Adipocyte (in vitro differentiated cells): ENCODE results near the gene PTPRN2.

Source experiments
- DNase-seq: peaks from one replicate; pipeline ENCODE4 v3.0.0-alpha.2; 2015; ENCODE audit warnings: low read depth
- H3K27me3 ChIP-seq: replicated peaks from 2 replicates; pipeline ENCODE4 v1.7.0; 2013; ENCODE audit warnings: mild to moderate bottlenecking, low read length, moderate library complexity; ENCODE audit not compliant: control insufficient read depth, insufficient read depth
- H3K36me3 ChIP-seq: 2 replicates; pipeline ENCODE4 v1.7.0; 2013; ENCODE audit warnings: low read length, mild to moderate bottlenecking, moderate library complexity; ENCODE audit not compliant: control insufficient read depth, insufficient read depth, severe bottlenecking
- H3K4me1 ChIP-seq: 2 replicates; pipeline ENCODE4 v1.7.0; 2013; ENCODE audit warnings: mild to moderate bottlenecking, low read length, moderate library complexity; ENCODE audit not compliant: control insufficient read depth, insufficient read depth
- H3K4me3 ChIP-seq: 2 replicates; pipeline ENCODE4 v1.7.0; 2013; ENCODE audit warnings: mild to moderate bottlenecking, low read length, moderate library complexity
- H3K9ac ChIP-seq: 2 replicates; pipeline ENCODE4 v1.7.0; 2013; ENCODE audit warnings: mild to moderate bottlenecking, low read length, moderate library complexity
- H3K9me3 ChIP-seq: 2 replicates; pipeline ENCODE4 v1.7.0; 2013; ENCODE audit warnings: mild to moderate bottlenecking, low read length, moderate library complexity; ENCODE audit not compliant: control insufficient read depth

The PTPRN2 gene

DNA sequence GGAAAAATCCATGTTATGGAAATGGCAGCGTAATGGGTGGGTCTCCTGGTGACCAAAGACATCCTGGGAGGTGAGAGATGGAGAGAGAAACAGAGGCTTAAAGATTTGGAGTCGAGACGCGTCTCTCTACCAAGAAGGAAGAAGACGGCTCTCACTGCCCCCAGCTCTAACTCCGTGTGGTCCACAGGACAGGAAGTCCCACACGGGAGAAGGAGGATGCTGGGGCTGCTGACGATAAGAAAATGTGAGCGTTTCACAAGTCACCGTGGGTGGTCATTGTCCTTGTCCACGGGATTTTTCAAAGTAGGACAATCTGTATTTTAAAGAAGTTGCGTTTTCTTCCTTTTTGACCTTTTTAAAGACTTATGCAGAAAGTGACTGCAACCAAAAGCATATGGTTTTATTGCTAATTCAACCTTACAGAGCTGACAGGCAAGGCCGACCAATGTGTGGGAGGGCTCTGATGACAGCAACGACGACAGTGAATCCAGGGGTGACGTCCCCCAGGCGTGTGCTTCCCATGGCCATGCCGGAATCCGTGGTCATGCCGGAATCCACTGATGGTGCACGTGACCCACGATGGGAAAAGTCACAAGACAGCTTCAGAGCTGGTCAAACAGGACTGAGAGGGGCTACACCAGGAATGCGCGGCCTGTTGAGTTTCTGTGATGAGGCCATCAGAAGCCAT, 341.2 kb downstream of the PTPRN2 start:
- no peak for DNase-seq
- Histone ChIP-seq H3K36me3 (no peaks in the 10 kb centered on the region), H3K9me3 (peaks cover 2% of the 10 kb centered on the region), H3K4me1 (no peaks in the 10 kb centered on the region), H3K27me3 (no peaks in the 10 kb centered on the region), H3K9ac (no peak overlapping the region), H3K4me3 (no peak overlapping the region)

DNA sequence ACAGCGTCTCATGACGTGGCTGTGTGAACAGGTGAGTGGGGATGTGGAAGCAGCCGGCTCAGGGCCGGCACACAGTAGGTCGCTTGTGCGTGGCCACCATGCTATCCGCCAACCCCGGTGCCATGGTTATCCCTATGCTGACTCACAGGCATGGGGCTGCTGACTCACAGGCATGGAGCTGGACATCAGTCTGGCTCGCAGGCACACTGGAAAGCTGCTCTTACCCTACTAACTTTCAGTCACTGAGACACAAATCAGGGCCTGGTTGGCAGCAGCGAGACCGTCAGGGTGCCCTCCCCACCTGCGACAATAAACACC, 341.9 kb downstream of the PTPRN2 start:
- H3K27me3 ChIP-seq = no peaks in the 10 kb centered on the region
- H3K36me3 ChIP-seq = no peaks in the 10 kb centered on the region
- peaks cover 2% of the 10 kb centered on the region for H3K9me3 ChIP-seq
- no peaks in the 10 kb centered on the region for H3K4me1 ChIP-seq
- no peak overlapping the region for H3K9ac ChIP-seq
- DNase-seq = no peak
- H3K4me3 ChIP-seq = no peak overlapping the region

DNA sequence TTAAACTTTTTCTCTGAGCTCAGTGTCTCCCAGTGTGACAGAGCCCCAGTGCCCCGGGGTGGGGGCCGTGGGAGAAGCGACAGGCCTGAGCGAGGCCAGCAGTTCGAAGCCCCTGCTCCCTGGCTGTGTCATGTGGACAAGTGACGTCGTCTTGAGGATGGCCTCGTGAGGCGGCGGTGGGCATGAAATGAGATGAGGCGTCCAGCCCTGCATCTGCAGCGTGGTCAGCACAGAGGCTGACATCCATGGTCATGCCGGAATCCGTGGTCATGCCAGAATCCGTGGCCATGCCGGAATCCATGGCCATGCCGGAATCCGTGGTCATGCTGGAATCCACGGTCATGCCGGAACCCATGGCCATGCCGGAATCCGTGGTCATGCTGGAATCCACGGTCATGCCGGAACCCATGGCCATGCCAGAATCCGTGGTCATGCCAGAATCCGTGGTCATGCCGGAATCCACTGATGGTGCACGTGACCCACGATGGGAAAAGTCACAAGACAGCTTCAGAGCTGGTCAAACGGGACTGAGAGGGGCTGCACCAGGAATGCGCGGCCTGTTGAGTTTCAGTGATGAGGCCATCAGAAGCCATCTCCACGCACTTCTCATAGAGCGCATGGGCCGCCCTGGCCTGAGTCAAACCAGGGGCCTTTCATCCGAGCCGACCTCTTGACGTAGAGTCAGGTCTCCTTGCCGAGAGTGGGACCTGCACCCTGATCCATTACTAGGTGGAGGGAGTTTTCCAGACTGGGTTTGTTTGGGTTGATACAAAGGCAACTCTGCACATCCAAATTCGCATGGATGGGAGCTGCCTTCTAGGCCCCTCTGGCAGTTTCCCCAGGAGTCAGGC, 342.5 kb downstream of the PTPRN2 start:
- no peaks in the 10 kb centered on the region for H3K27me3 ChIP-seq
- H3K36me3 ChIP-seq = no peaks in the 10 kb centered on the region
- no peak for DNase-seq
- H3K9ac ChIP-seq = no peak overlapping the region
- peaks cover 2% of the 10 kb centered on the region for H3K9me3 ChIP-seq
- H3K4me3 ChIP-seq = no peak overlapping the region
- no peaks in the 10 kb centered on the region for H3K4me1 ChIP-seq

DNA sequence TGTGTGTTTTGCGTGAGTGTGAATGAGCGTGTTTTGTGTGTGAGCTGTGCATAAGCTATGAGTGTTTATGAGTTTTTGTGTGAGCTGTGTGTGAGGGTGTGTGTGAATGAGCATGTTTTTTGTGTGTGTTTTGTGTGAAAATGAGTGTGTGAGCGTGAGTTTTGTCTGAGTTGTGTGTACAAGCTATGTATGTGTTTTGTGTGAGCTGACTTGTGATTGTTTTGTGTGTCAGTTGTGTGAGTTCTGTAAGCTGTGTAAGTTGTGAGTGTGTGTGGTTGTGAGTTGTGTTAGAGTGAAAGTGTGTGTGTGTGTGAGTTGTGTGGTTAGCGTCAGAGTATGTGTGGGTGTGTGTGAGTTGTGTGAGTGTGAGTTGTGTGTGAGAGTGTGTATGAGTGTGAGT, 343.2 kb downstream of the PTPRN2 start:
- Histone ChIP-seq H3K27me3 (no peaks in the 10 kb centered on the region), H3K9ac (no peak overlapping the region), H3K4me3 (no peak overlapping the region), H3K4me1 (no peaks in the 10 kb centered on the region), H3K36me3 (no peaks in the 10 kb centered on the region), H3K9me3 (peaks cover 2% of the 10 kb centered on the region)
- no peak for DNase-seq

DNA sequence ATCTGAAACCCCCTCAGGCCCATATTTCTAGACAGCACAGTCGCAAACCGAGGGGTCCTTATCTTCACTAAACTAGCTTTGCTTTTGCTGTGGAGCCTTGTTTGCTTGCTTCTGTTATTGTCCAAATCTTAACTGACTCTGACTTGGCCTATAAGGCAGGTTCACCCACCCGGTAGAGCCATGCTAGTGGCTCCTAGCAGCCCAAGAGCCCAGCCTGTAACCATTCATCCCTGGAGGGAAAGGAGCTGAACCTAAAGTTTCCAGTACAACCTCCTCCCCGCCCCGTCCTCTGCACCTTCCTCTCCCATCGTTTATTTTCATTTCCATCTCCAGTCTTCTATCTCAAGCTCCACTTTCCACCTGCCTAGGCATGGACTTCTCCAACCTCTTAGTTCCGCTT, 345.7 kb downstream of the PTPRN2 start:
- no peak overlapping the region for H3K4me3 ChIP-seq
- no peak for DNase-seq
- H3K4me1 ChIP-seq = no peaks in the 10 kb centered on the region
- H3K27me3 ChIP-seq = no peaks in the 10 kb centered on the region
- no peaks in the 10 kb centered on the region for H3K36me3 ChIP-seq
- H3K9ac ChIP-seq = no peak overlapping the region
- H3K9me3 ChIP-seq = peaks cover 2% of the 10 kb centered on the region

DNA sequence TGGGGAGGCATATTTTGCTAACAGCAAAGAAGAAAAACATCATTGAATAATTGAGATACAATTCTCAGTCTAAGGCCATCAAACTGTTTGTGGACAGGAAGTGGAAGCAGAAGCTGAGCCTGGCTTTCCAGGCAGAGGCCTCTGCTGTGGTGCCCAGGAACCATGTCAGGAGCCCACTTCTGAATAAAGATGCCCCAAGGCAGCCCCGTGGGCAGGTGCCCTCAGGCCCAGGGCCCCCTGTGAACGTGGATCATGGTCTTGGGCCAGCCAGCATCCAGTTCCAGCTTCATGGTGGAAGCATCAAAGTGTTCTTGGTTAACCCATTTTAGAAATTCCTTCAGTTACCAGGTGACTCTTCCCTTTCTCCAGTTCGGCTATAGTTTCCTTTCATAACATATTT, 346.8 kb downstream of the PTPRN2 start:
- H3K27me3 ChIP-seq = no peaks in the 10 kb centered on the region
- H3K9me3 ChIP-seq = peaks cover 2% of the 10 kb centered on the region
- H3K36me3 ChIP-seq = no peaks in the 10 kb centered on the region
- no peak overlapping the region for H3K9ac ChIP-seq
- no peak for DNase-seq
- H3K4me1 ChIP-seq = no peaks in the 10 kb centered on the region
- no peak overlapping the region for H3K4me3 ChIP-seq

DNA sequence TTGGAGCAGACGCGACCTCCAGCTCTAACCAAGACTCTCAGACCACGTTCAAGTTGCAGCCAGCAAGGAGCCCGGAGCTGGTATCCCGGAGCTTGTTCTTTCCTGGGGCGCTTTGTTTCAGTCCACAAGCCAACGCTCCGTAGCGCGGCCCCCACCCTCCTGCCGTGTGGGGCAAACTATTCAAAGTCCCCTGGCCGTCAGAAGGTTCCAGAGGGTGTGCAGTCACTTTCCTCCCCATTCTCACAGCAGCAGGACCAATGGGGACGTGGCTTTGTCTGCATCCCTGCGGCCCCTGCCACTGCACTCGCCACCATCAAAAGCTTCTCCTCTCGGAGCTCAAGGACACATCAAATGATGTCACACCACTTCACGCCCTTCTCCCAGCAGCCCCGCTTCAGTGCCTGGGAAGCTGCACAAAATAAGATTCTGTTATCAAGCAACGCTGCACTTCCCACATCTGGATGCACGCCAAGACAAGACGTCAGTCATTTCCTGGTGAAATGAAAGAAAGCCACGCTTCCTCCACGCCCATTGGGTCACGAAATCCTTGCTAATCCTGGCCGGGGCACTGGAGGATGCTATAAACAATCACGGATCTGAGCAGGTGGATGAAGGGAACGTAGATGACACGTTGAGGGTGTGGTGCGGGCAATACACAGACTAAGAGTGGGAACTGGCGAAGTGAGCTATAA, 348.2 kb downstream of the PTPRN2 start:
- Histone ChIP-seq H3K4me1 (no peaks in the 10 kb centered on the region), H3K27me3 (no peaks in the 10 kb centered on the region), H3K9ac (no peak overlapping the region), H3K9me3 (peaks cover 2% of the 10 kb centered on the region), H3K36me3 (no peaks in the 10 kb centered on the region), H3K4me3 (no peak overlapping the region)
- DNase-seq = no peak

DNA sequence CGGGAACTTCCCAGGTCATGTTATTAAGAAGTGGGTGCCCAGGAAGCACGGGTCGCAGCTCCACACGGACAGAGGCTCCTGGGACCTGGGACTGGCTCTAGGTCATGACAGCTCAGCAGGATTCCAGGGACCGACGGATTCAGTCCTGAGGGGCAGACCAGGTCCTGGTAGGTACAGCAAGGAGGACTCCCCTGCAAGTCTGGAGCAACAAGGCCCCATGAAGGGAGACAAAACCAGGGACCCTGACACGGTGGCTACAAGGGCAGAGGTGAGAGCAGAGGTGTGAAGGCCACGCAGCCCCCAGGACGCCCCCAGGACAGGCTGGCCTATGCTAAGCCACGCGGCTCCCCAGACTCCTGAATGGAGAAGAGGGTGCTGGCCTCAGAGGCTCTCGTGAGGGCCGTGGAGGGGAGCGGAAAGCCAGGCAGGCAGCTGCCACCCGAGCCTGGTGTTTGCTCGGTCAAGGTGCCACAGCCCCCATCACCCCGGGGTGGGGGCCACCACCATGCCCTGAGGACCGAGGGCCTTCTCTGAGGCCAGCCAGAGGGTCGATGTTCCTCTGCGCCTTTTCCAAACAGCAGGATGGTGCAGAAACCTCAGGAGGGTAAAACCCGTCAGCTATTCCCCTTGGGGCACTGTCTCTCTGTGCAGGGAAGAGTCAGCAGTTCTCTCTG, 348.9 kb downstream of the PTPRN2 start:
- Histone ChIP-seq H3K9me3 (peaks cover 2% of the 10 kb centered on the region), H3K36me3 (no peaks in the 10 kb centered on the region)
- no peak for DNase-seq

DNA sequence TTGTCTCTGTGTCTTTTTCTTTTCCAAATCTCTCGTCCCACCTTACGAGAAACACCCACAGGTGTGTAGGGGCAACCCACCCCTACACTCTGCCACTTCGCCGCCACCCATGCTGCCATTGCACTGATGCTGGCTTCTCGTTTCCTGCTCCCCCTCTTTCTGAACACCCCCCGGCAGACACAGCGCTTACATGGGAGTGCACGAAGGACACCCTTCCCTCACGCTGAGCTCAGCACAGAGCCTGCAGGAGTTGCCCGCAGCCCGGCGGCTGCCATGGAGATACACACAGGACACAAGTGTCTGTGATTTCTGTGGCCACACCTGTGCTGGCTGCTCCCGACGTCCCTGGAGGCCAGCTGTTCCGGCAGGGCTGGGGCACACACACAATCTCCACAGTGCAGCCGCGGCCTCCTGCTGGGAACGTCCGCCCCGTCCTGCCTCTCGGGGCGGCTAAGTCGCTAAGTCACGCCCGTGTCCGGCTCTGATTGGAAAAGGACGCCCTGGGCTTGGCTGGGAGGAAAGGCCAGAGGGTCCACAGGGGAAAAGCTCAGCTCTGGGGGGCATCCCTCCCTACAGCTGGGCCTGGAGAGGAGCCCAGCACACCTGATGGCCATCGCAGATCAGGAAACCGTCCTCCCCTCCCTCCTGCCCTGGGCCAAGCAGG, 349.8 kb downstream of the PTPRN2 start:
- H3K4me3 ChIP-seq = no peak overlapping the region
- no peaks in the 10 kb centered on the region for H3K36me3 ChIP-seq
- H3K9me3 ChIP-seq = peaks cover 2% of the 10 kb centered on the region
- no peak overlapping the region for H3K9ac ChIP-seq
- DNase-seq = no peak
- H3K4me1 ChIP-seq = no peaks in the 10 kb centered on the region
- H3K27me3 ChIP-seq = no peaks in the 10 kb centered on the region

More for the DNA sequence above, 348.9 kb downstream of the PTPRN2 start:
- Histone ChIP-seq H3K27me3 (no peaks in the 10 kb centered on the region), H3K4me3 (no peak overlapping the region), H3K4me1 (no peaks in the 10 kb centered on the region), H3K9ac (no peak overlapping the region)

DNA sequence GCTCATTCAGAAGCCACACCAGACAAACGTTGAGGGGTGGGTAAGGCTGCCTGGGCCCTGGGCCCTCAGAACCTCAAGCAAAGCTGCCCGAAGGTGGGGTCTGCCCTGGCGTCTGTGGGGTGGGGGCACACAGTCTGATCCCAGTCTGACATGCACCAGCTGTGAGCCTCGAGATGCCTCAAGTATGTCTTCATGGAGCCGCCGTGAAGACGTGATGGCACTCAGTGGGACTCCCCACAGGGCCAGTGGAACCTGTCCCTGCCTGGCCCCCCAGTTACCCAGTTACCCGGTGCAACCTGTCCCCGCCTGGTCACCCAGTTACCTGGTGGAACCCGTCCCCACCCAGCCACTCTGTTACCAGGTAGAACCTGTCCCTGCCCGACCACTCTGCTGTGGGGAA, 351.2 kb downstream of the PTPRN2 start:
- no peak for DNase-seq
- H3K4me1 ChIP-seq = no peaks in the 10 kb centered on the region
- peaks cover 3% of the 10 kb centered on the region for H3K9me3 ChIP-seq
- no peak overlapping the region for H3K4me3 ChIP-seq
- H3K36me3 ChIP-seq = no peaks in the 10 kb centered on the region
- H3K27me3 ChIP-seq = no peaks in the 10 kb centered on the region
- no peak overlapping the region for H3K9ac ChIP-seq
